HEK293T (cell line): Measurements from ENCODE around the gene PROX2.

Source experiments
- CTCF ChIA-PET: fragments of 350-600 bp; formaldehyde crosslinking; extraction: SDS; loops from one replicate; lab custom pipeline; 2021; ENCODE audit warnings: antibody characterized with exemption, inconsistent platforms; lab: Yijun Ruan, JAX
- POLR2A ChIA-PET: fragments of 350-600 bp; formaldehyde crosslinking; extraction: SDS; loops from one replicate; lab custom pipeline; 2020; ENCODE audit warnings: antibody characterized with exemption, inconsistent platforms; lab: Yijun Ruan, JAX
- DNase-seq: peaks from one replicate; pipeline ENCODE4 v3.0.0; 2012; ENCODE audit warnings: mixed read lengths; ENCODE audit errors: extremely low spot score
- ARNT ChIP-seq: fragments of 450-650 bp; IDR thresholded peaks from 2 replicates; pipeline ENCODE4 v1.6.1; 2017; ENCODE audit warnings: mild to moderate bottlenecking
- BHLHE40 ChIP-seq: fragments of 450-650 bp; IDR thresholded peaks from 2 replicates; pipeline ENCODE4 v1.6.1; 2016; ENCODE audit warnings: mild to moderate bottlenecking, moderate library complexity, borderline replicate concordance
- CTBP1 ChIP-seq: fragments of 450-650 bp; IDR thresholded peaks from 2 replicates; pipeline ENCODE4 v1.6.1; 2016; ENCODE audit warnings: borderline replicate concordance
- ELF4 ChIP-seq: fragments of 450-650 bp; IDR thresholded peaks from 2 replicates; pipeline ENCODE4 v1.6.1; 2017; ENCODE audit warnings: antibody characterized with exemption
- FOXA1 ChIP-seq: fragments of 450-650 bp; IDR thresholded peaks from 2 replicates; pipeline ENCODE4 v1.6.1; 2016; ENCODE audit warnings: mild to moderate bottlenecking
- FOXK2 ChIP-seq: fragments of 450-650 bp; IDR thresholded peaks from 2 replicates; pipeline ENCODE4 v1.6.1; 2016; ENCODE audit warnings: mild to moderate bottlenecking
- FOXM1 ChIP-seq: fragments of 450-650 bp; IDR thresholded peaks from 2 replicates; pipeline ENCODE4 v1.6.1; 2017; ENCODE audit warnings: mild to moderate bottlenecking, borderline replicate concordance
- HDGF ChIP-seq: fragments of 450-650 bp; IDR thresholded peaks from 2 replicates; pipeline ENCODE4 v1.6.1; 2017; ENCODE audit warnings: antibody characterized with exemption, borderline replicate concordance
- L3MBTL2 ChIP-seq: fragments of 450-650 bp; conservative IDR thresholded peaks from 2 replicates; pipeline ENCODE4 v1.6.1; 2016; ENCODE audit warnings: mild to moderate bottlenecking
- LEF1 ChIP-seq: fragments of 450-650 bp; IDR thresholded peaks from 2 replicates; pipeline ENCODE4 v1.6.1; 2017; ENCODE audit warnings: mild to moderate bottlenecking, borderline replicate concordance
- NFRKB ChIP-seq: fragments of 450-650 bp; IDR thresholded peaks from 2 replicates; pipeline ENCODE4 v1.6.1; 2016; ENCODE audit warnings: mild to moderate bottlenecking, moderate library complexity
- SP1 ChIP-seq: fragments of 450-650 bp; IDR thresholded peaks from 2 replicates; pipeline ENCODE4 v1.6.1; 2017
- SUZ12 ChIP-seq: fragments of 450-650 bp; IDR thresholded peaks from 2 replicates; pipeline ENCODE4 v1.6.1; 2016; ENCODE audit warnings: mild to moderate bottlenecking
- TARDBP ChIP-seq: fragments of 450-650 bp; IDR thresholded peaks from 2 replicates; pipeline ENCODE4 v1.6.1; 2016
- ZNF384 ChIP-seq: fragments of 450-650 bp; IDR thresholded peaks from 2 replicates; pipeline ENCODE4 v1.6.1; 2016
- TF ChIP-seq, protein P1 (sequence below): fragments of 450-650 bp; IDR thresholded peaks from 2 replicates; pipeline ENCODE4 v1.6.1; 2016

Gene PROX2, protein sequence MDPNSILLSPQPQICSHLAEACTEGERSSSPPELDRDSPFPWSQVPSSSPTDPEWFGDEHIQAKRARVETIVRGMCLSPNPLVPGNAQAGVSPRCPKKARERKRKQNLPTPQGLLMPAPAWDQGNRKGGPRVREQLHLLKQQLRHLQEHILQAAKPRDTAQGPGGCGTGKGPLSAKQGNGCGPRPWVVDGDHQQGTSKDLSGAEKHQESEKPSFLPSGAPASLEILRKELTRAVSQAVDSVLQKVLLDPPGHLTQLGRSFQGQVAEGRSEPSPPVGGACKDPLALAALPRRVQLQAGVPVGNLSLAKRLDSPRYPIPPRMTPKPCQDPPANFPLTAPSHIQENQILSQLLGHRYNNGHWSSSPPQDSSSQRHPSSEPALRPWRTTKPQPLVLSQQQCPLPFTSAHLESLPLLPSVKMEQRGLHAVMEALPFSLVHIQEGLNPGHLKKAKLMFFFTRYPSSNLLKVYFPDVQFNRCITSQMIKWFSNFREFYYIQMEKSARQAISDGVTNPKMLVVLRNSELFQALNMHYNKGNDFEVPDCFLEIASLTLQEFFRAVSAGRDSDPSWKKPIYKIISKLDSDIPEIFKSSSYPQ

GRCh38 chr14:74875941-74876913 lies at the start of gene PROX2:
Gene PROX2 (minus strand): TSS chr14:74876145. CDS start chr14:74863834, 12,311 bp downstream.
- DNase-seq = no peak
- TF ChIP-seq ELF4 (no peak), SP1 (no peak), FOXM1 (no peak), FOXA1 (no peak), BHLHE40 (no peak), ZNF384 (no peak), CTBP1 (no peak), HDGF (no peak), LEF1 (no peak), NFRKB (no peak), FOXK2 (no peak)
- TF ChIP-seq, protein P1, sequence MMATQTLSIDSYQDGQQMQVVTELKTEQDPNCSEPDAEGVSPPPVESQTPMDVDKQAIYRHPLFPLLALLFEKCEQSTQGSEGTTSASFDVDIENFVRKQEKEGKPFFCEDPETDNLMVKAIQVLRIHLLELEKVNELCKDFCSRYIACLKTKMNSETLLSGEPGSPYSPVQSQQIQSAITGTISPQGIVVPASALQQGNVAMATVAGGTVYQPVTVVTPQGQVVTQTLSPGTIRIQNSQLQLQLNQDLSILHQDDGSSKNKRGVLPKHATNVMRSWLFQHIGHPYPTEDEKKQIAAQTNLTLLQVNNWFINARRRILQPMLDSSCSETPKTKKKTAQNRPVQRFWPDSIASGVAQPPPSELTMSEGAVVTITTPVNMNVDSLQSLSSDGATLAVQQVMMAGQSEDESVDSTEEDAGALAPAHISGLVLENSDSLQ = no peak
- ChIA-PET CTCF (interaction anchor here (2.1 to 6.5 kb wide), 2 partner anchors 16 to 30 kb away, joined by 8 to 59 read pairs; no protein-coding TSS in a partner anchor), POLR2A (no interaction called here)

GRCh38 chr14:74924061-74924460 lies 48.1 kb upstream of the PROX2 start:
- DNase-seq = no peak
- ChIA-PET CTCF (interaction anchor here (2.6 to 2.9 kb wide), 2 partner anchors 19 to 63 kb away, joined by 15 to 16 read pairs; no protein-coding TSS in a partner anchor), POLR2A (interaction anchor here (1.3 to 2.5 kb wide), 7 partner anchors 8 to 139 kb away, joined by 4 to 16 read pairs (median 8); partner anchors contain the start of genes ACYP1 and PGF)
- TF ChIP-seq TARDBP = no peak
- no peak for TF ChIP-seq L3MBTL2

- peak; percentile 97 for DNase-seq
- TF ChIP-seq SP1 (no peak), CTBP1 (peak; percentile 60; the same call in 1 of the 2 replicates), L3MBTL2 (peak; percentile 47), ARNT (no peak), FOXA1 (no peak), TARDBP (no peak), SUZ12 (no peak)
- POLR2A ChIA-PET = interaction anchor here (0.6 to 2.5 kb wide), 20 partner anchors 9 to 204 kb away, joined by 3 to 16 read pairs (median 4); partner anchors contain the start of genes ACYP1, DLST, NEK9 and PGF
- CTCF ChIA-PET = interaction anchor here (0.7 to 2.9 kb wide), 8 partner anchors 11 to 165 kb away, joined by 4 to 16 read pairs (median 4); no protein-coding TSS in a partner anchor
Observed at GRCh38 chr14:74922752-74923401, 46.9 kb upstream of the PROX2 start, which contains the start of gene RPS6KL1. Gene RPS6KL1 (minus strand): TSS chr14:74923260. CDS start chr14:74921541, 1,719 bp downstream.

GRCh38 chr14:74921987-74922751 lies 46.2 kb upstream of the PROX2 start:
- TF ChIP-seq CTBP1 (no peak), ARNT (no peak), HDGF (no peak), FOXA1 (no peak), LEF1 (no peak), TARDBP (no peak), SP1 (no peak), BHLHE40 (no peak), ELF4 (no peak), FOXK2 (no peak), SUZ12 (no peak), FOXM1 (no peak), ZNF384 (no peak), NFRKB (no peak), L3MBTL2 (no peak)
- TF ChIP-seq, protein P1 = no peak

More at GRCh38 chr14:74921987-74922751, 46.2 kb upstream of the PROX2 start:
- ChIA-PET CTCF (interaction anchor here (0.7 to 2.9 kb wide), 6 partner anchors 12 to 164 kb away, joined by 4 to 16 read pairs (median 4); no protein-coding TSS in a partner anchor), POLR2A (interaction anchor here (0.9 to 2.5 kb wide), 11 partner anchors 11 to 147 kb away, joined by 4 to 16 read pairs (median 6); partner anchors contain the start of genes ACYP1, PGF and ZC2HC1C)
- no peak for DNase-seq
